Hepatocyte (in vitro differentiated cells): ENCODE data around the gene RFC2. TPM values are rescaled to one million over a fixed set of nuclear protein-coding genes. Genes with fewer than 3 reads are reported as not detected.

Experiments
- DNase-seq: peaks from one replicate; pipeline ENCODE4 v3.0.0-alpha.2; 2016; ENCODE audit warnings: low spot score
- H2AFZ ChIP-seq: fragments of 200-600 bp; sonication (generic); 2 replicates; pipeline ENCODE4 v1.6.0; 2016; ENCODE audit warnings: antibody characterized with exemption, mild to moderate bottlenecking
- H3K27ac ChIP-seq: fragments of 200-600 bp; sonication (generic); 2 replicates; pipeline ENCODE4 v1.5.1; 2016; ENCODE audit warnings: mild to moderate bottlenecking
- H3K27me3 ChIP-seq: fragments of 200-600 bp; sonication (generic); 2 replicates; pipeline ENCODE4 v1.6.1; 2016
- H3K36me3 ChIP-seq: fragments of 200-600 bp; sonication (generic); replicated peaks from 2 replicates; pipeline ENCODE4 v1.5.1; 2016; ENCODE audit warnings: low read depth; ENCODE audit not compliant: insufficient read depth
- H3K4me1 ChIP-seq: fragments of 200-600 bp; sonication (generic); 2 replicates; pipeline ENCODE4 v1.5.1; 2016; ENCODE audit warnings: mild to moderate bottlenecking, moderate library complexity; ENCODE audit not compliant: insufficient read depth
- H3K4me2 ChIP-seq: fragments of 200-600 bp; sonication (generic); 2 replicates; pipeline ENCODE4 v1.6.0; 2016
- H3K4me3 ChIP-seq: fragments of 200-600 bp; sonication (generic); 2 replicates; pipeline ENCODE4 v1.5.1; 2016; ENCODE audit warnings: mild to moderate bottlenecking
- H3K79me2 ChIP-seq: fragments of 200-600 bp; sonication (generic); 2 replicates; pipeline ENCODE4 v1.6.0; 2017; ENCODE audit warnings: mild to moderate bottlenecking
- H3K9me2 ChIP-seq: fragments of 200-600 bp; sonication (generic); replicated peaks from 2 replicates; pipeline ENCODE4 v1.6.0; 2017; ENCODE audit warnings: mild to moderate bottlenecking; ENCODE audit not compliant: insufficient read depth
- H3K9me3 ChIP-seq: fragments of 200-600 bp; sonication (generic); 2 replicates; pipeline ENCODE4 v1.5.1; 2016; ENCODE audit warnings: low read depth, mild to moderate bottlenecking
- H4K20me1 ChIP-seq: fragments of 200-600 bp; sonication (generic); 2 replicates; pipeline ENCODE4 v1.6.0; 2016; ENCODE audit warnings: mild to moderate bottlenecking; ENCODE audit not compliant: insufficient read depth, poor library complexity, severe bottlenecking
- CTCF ChIP-seq: fragments of 200-600 bp; sonication (generic); IDR thresholded peaks from 2 replicates; pipeline ENCODE4 v1.5.1; 2016; ENCODE audit warnings: antibody characterized with exemption, mild to moderate bottlenecking; ENCODE audit not compliant: poor library complexity
- EZH2 ChIP-seq: fragments of 200-600 bp; sonication (generic); IDR thresholded peaks from 2 replicates; pipeline ENCODE4 v1.6.1; 2016; ENCODE audit warnings: antibody characterized with exemption, mild to moderate bottlenecking, borderline replicate concordance
- EZH2phosphoT487 ChIP-seq: fragments of 200-600 bp; sonication (generic); IDR thresholded peaks from one replicate; pipeline ENCODE4 v1.6.1; 2018; ENCODE audit warnings: antibody characterized with exemption, mild to moderate bottlenecking, low read depth, moderate library complexity; ENCODE audit not compliant: unreplicated experiment, severe bottlenecking
- WGBS: methylation state at CpG from one replicate; pipeline ENCODE4 v1.1.6; 2016; ENCODE audit warnings: low lambda C conversion rate; ENCODE audit errors: missing lambda C conversion rate; 5-methylcytosine and 5-hydroxymethylcytosine counted together
- microRNA counts: library from miRNA; unstranded; fragments of <30 nt; microRNA quantifications from one replicate; lab custom pipeline; 2017
- microRNA-seq: library from miRNA; unstranded; fragments of <30 nt; microRNA quantifications from one replicate; pipeline ENCODE4, GENCODE V29; 2017
- polyA plus RNA-seq: library from polyadenylated mRNA; unstranded; fragments of >200 nt; fragmentation: Nextera tagmentation; extraction: Ambion mirVana; gene quantifications from 2 replicates; pipeline ENCODE4 v1.2.1, GENCODE V29; 2016
- small RNA-seq: library from RNA; depleted of rRNA; stranded (forward); fragments of <200 nt; gene quantifications from one replicate; pipeline ENCODE3, GENCODE V24; 2014
- total RNA-seq: library from RNA; depleted of rRNA; stranded (reverse); fragments of >200 nt; gene quantifications from 2 replicates; pipeline ENCODE4 v1.2.3, GENCODE V29; 2014

Gene RFC2
- total and polyA plus RNA-seq, 2 experiments from 2014 or later: 16.8 to 25.4 TPM

DNA sequence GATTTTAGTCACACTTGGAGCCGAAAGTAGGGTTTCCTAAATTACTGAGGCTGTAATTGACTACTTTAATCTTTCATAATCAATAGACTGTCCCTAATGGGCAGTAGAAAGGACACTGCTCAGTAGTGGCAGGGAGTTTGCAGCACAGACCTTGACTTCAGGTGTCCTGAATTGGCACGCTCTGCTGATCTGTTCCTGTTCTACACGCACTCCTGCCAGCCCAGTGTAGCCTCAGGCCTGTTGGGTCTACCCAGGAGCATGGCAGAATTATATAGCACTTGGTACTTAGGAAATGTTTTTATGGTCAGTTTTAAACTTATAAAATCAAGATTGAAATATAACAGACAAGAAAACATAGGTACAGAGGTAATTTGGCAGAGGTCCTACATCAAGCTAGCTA lies 71.1 kb downstream of the RFC2 start:
- H3K4me3 ChIP-seq: no peak overlapping the region
- peaks cover 100% of the 10 kb centered on the region for H4K20me1 ChIP-seq

DNA sequence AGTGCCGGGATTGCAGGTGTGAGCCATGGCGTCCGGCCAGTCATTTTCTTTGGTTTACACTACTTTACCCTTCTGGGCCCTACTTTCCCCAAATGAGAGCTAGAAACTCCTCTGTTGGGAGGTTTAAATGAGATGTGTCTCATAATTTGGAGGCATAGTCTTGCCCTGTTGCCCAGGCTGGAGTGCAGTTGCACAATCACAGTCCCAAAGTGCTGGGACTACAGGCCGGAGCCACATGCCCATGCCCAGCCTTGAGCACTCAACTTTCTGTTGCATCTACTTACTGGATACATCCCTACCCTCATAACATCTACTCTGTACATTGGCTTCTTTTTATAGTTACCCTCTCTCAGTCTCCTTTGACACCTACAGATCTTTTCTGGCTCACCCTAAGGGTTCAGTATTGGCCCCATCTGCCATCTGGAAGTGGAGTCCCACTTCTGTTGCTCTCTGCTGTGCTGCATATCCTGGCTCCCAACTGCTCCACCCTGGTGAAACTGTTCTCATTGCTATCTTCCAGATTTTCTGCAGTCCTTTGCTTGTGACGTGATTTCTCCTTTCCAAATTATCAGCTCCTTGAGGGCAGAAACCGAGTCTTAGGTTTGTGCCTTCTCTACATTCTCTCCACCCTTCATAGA lies 71.6 kb downstream of the RFC2 start:
- Histone ChIP-seq H3K36me3 (no peaks in the 10 kb centered on the region), H3K9me2 (no peaks in the 10 kb centered on the region), H3K79me2 (peaks cover 100% of the 10 kb centered on the region), H3K9me3 (no peaks in the 10 kb centered on the region), H3K4me1 (peaks cover 38% of the 10 kb centered on the region), H3K27me3 (no peaks in the 10 kb centered on the region), H3K27ac (no peak overlapping the region), H3K4me2 (no peak overlapping the region), H2AFZ (no peak overlapping the region), H3K4me3 (no peak overlapping the region), H4K20me1 (peaks cover 100% of the 10 kb centered on the region)
- no peak for DNase-seq
- WGBS: 92% methylated on average over 6 of the region's 6 CpGs
- TF ChIP-seq EZH2phosphoT487: no peak
- TF ChIP-seq EZH2: no peak
- no peak for TF ChIP-seq CTCF

More for the DNA sequence above, 71.1 kb downstream of the RFC2 start:
- TF ChIP-seq EZH2phosphoT487 (no peak), CTCF (no peak), EZH2 (no peak)
- Histone ChIP-seq H3K4me2 (no peak overlapping the region), H3K4me1 (peaks cover 39% of the 10 kb centered on the region), H3K27ac (no peak overlapping the region), H2AFZ (no peak overlapping the region), H3K27me3 (no peaks in the 10 kb centered on the region), H3K9me2 (no peaks in the 10 kb centered on the region), H3K9me3 (no peaks in the 10 kb centered on the region), H3K36me3 (no peaks in the 10 kb centered on the region), H3K79me2 (peaks cover 100% of the 10 kb centered on the region)
- 86% methylated on average over 3 of the region's 3 CpGs for WGBS
- DNase-seq: no peak

DNA sequence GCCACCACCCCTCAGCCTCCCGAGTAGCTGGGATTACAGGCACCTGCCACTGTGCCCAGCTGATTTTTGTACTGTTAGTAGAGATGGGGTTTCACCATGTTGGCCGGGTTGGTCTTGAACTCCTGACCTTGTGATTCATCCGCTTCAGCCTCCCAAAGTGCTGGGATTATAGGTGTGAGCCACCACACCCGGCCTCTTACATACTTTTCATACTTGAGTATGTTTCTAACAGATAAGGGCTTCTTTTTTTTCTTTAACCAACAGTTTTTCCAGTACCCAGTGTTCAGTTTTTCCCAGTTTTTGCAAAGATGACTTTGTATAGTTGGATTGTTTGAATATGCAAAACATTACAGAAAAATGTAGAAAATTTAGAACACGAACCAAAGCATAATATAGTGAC lies 72.4 kb downstream of the RFC2 start:
- no peak for DNase-seq
- Histone ChIP-seq H4K20me1 (peaks cover 100% of the 10 kb centered on the region), H3K79me2 (peaks cover 100% of the 10 kb centered on the region), H3K9me3 (no peaks in the 10 kb centered on the region), H3K27ac (no peak overlapping the region), H3K4me1 (peaks cover 46% of the 10 kb centered on the region), H2AFZ (no peak overlapping the region), H3K4me3 (no peak overlapping the region), H3K36me3 (no peaks in the 10 kb centered on the region), H3K27me3 (no peaks in the 10 kb centered on the region), H3K4me2 (no peak overlapping the region), H3K9me2 (no peaks in the 10 kb centered on the region)
- TF ChIP-seq EZH2 (no peak), EZH2phosphoT487 (no peak), CTCF (no peak)
- 66% methylated on average over 5 of the region's 5 CpGs for WGBS

MicroRNA genes within 50 kb of the gene (microRNA counts, 767-probe panel; counts per million panel counts)
- microRNA hsa-miR-590-3p (lab: Ali Mortazavi, UCI): not detected
- microRNA hsa-miR-590-5p (lab: Ali Mortazavi, UCI): not detected

Small RNAs within 50 kb of the gene (microRNA-seq; reads per million reads assigned to microRNA genes)
- gene MIR590: 520 reads per million, percentile 74 among the genes with 10 or more reads in this experiment

Small RNAs within 50 kb of the gene (small RNA-seq; reads per million reads assigned to genes)
- 0.71 reads per million, percentile 57 among the genes with 10 or more reads in this experiment for gene MIR590

Other genes with a start within 250 kb of the RFC2 start
- gene ELN, start 226.2 kb downstream of the RFC2 start, total RNA-seq: 45.2 and 58.1 TPM in 2 replicates
- 37.7 and 42.5 TPM in 2 replicates for gene ELN, start 226.2 kb downstream of the RFC2 start, polyA plus RNA-seq
- 23.8 and 24.6 TPM in 2 replicates for gene LIMK1, start 170.6 kb downstream of the RFC2 start, total RNA-seq
- gene LIMK1, start 170.6 kb downstream of the RFC2 start, polyA plus RNA-seq: 10.7 and 16.2 TPM in 2 replicates
- 208 and 217 TPM in 2 replicates for gene EIF4H, start 80.0 kb downstream of the RFC2 start, total RNA-seq
- gene EIF4H, start 80.0 kb downstream of the RFC2 start, polyA plus RNA-seq: 178 and 179 TPM in 2 replicates
- 0.43 and 0.72 TPM in 2 replicates for gene LAT2, start 44.4 kb downstream of the RFC2 start, total RNA-seq
- 0.66 and 1.2 TPM in 2 replicates for gene LAT2, start 44.4 kb downstream of the RFC2 start, polyA plus RNA-seq
- 28.1 and 28.5 TPM in 2 replicates for gene CLIP2, start 35.0 kb upstream of the RFC2 start, total RNA-seq
- gene CLIP2, start 35.0 kb upstream of the RFC2 start, polyA plus RNA-seq: 16.8 and 17.9 TPM in 2 replicates
- gene GTF2IRD1, start 199.5 kb upstream of the RFC2 start, total RNA-seq: 27.8 and 34.9 TPM in 2 replicates
- gene GTF2IRD1, start 199.5 kb upstream of the RFC2 start, polyA plus RNA-seq: 39.6 and 46.7 TPM in 2 replicates